ENCODE data around the gene MTA1.

- no peak for TF ChIP-seq CTCF (conservative IDR thresholded peaks at IDR 0.05; ENCODE audit: low read depth, low read length)
- TF ChIP-seq EZH2 (IDR thresholded peaks at IDR 0.05; ENCODE audit: borderline replicate concordance, low read depth, low read length, poor library complexity, severe bottlenecking) = no peak
Measured at GRCh38 chr14:105442834-105443233, 23.2 kb downstream of the MTA1 start.
